HK-2 (cell line): Measurements from ENCODE around the gene COG5.
"Not testable (repeated sequence)": the region's sequence is repeated elsewhere in the genome, so short reads cannot be mapped to it uniquely, and the experiment has no call there.

Experiments
- DNase-seq: peaks from one replicate; pipeline ENCODE4 v3.0.0-alpha.2; 2018; ENCODE audit not compliant: unreplicated experiment

The COG5 gene

DNA sequence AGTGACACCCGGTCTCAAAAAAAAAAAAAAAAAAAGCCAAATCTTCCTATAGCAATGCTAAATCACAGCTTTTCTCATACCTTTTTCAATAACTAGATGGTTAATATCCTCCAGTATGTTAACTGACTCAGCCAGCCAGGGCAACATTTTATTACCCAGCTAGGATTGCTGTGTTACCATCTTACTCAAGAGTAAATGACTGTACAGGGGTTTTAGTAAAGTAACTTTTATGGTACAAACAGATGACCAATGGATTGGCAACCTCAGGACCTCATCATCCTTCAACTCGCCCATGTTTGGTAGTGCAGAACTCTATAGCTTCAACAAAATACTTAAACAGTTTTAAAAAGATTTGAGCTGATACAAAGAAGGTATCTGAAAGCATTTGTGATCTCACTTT, 335.4 kb downstream of the COG5 start:
- no peak for DNase-seq

DNA sequence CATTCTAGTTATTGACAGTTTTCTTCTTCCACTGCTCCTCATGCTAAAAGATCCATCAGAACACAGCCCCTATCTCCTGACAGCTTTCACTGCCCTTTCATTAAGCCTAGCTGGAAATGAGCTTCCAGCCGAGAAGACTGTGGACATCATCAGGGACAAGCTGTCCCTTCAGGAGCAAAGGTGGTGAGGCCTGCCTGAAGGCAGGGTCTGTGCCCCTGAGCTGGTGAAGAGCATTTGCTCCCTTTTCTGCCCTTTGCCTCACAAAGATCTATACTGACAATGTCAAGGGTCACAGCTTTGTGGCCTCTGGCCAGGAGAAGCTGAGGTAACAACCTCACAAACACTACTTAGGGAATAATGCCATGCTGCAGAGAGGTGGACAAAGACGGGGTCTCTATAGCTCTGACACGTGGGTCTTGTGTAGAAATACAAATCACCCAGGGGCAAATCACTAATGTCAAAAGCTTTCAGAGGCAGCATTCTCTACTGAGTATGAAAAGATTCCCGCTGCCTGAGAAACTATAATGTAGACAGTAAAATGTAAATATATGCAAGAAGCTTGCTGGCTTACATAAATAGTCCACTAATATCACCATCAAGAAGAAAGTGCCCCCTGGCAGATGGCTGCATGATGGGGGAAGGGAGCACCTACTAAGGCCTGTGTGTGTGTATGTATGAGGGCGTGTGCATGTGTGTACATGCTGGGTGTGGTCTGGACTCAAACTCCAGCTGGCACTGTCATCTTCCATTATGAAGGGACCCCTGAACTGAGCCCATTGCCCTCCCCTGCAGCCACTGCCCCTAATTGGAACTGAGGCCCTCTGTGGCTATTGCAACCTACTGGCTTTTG, 339.1 kb downstream of the COG5 start:
- no peak for DNase-seq

GRCh38 chr7:107220806-107221205, 342.9 kb downstream of the COG5 start:
- not testable (repeated sequence) for DNase-seq

DNA sequence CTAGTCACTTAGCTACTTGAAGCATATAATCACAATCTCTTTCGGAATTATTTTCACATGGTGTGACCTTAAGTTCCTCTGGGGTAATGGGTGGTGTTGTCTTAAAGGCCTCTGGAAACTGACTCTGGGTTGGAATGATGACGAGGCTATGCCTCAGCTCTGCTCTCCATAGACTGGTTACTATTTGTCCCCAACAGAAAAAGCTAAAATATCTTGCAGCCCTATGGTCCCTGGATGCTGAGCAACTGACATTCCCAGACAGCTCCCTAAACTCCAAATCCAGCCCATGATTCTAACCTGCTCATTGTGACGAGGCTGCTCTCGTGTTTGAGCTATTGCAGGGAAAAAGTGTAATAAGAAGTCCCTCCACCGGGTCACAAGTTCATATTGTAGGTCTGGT, 343.4 kb downstream of the COG5 start:
- DNase-seq, result no peak

DNA sequence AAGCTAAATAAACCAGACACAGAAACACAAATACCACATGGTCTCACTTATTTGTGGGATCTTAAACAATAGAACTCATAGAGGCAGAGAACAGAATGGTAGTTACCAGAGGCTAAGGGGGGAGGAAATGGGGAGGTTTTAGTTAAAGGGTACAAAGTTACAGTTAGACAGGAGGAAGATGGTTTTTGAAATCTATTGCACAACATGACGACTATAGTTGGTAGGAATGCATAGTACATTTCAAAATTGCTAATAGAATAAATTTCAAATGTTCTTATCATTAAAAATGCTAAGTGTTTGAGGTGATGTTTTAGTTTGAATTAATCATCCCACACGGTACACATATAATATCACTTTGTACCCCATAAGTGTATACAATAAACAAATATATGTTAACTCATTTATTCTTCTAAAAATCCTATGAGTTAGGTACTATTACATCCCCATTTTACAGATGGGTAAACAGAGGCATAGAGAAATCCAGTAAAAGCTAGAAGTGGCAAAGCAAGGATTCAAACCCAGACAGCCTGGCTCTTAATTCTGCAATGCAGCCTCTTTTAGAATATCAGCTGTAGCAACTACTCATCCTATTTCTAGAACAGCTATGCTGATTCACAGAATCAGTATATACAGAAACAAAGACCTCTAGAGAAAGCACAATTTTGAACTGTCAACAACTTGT, 344.0 kb downstream of the COG5 start:
- DNase-seq, result no peak

- no peak for DNase-seq
Measured at GRCh38 chr7:107213945-107214344, 349.8 kb downstream of the COG5 start.

GRCh38 chr7:107213193-107213788, 350.4 kb downstream of the COG5 start:
- no peak for DNase-seq

GRCh38 chr7:107212725-107213124, 351.0 kb downstream of the COG5 start:
- DNase-seq, result no peak

DNA sequence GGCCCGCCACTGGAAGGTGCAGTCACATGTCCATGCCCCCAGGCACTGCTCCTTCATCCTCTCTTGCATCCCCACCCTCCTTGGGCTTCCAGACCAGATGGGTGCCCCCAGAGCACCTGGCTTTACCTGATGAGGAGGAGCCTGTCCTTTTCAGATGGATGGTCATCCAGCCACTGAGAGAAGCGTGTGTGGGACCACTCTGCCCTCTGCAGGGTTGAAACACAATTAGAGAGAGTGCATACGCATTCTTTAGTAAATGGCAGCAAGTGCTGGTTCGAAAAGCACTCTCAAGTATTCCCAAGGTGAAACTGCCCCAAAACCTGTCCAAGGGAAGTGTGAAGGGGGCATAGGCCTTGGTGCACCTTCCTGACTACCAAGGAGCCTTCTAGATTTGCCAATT, 353.3 kb downstream of the COG5 start:
- DNase-seq, result no peak

DNA sequence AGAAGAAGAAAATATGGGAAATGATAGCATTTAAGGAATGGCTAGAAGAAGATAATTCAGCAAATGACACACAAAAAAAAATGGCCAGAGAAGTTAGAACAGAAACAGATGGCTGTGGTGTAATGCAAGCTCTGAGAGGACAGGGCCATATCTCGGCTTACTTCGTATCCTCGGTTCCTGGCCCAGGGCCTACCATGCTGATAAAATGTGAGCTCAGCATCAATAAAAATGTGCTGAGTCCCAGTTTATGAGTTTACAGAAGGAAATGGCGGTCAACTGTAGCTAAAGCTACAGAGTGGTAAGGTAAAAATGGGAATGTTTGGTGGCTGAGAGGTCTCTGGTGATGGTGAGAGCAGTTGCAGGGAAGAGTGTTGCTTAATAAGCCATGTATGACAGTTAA, 354.2 kb downstream of the COG5 start:
- no peak for DNase-seq

- DNase-seq, result no peak
Measured at GRCh38 chr7:107208563-107208962, 355.2 kb downstream of the COG5 start.

GRCh38 chr7:107208024-107208521, 355.6 kb downstream of the COG5 start:
- DNase-seq, result no peak

GRCh38 chr7:107207459-107207858, 356.3 kb downstream of the COG5 start:
- no peak for DNase-seq

DNA sequence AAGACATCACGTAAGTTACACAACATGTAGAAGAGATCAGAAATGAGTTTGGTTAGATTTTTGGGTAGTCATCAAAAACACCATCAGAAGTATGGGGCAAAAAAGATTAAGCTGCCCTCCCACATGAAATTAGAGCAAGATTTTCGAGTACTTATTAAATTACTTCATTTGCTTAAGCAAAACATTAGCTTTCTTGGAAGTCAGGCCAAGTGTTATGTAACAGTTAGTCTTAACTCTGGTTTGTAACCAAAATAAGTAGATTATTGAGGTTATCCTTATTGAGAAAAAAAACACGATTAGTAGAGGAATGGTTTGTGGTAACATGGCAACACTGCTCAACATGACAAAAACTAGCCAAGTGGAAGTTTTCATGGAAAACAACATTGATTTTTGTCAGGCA, 357.0 kb downstream of the COG5 start:
- no peak for DNase-seq

DNA sequence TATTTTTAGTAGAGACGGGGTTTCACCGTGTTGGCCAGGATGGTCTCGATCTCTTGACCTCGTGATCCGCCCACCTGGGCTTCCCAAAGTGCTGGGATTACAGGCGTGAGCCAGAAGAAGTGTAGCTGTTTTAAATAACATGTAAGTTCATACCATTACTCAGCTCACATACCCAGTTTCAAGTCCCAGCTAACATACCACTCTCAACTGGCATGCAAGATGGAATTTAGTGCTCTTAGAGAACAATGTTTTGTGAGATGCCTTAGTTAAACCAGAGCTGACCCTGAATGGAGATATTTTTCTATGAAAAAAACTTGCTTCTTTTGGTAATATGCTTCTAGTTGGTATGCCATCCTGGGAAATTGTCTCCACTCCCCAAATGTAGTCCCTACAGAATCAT, 357.6 kb downstream of the COG5 start:
- no peak for DNase-seq

DNA sequence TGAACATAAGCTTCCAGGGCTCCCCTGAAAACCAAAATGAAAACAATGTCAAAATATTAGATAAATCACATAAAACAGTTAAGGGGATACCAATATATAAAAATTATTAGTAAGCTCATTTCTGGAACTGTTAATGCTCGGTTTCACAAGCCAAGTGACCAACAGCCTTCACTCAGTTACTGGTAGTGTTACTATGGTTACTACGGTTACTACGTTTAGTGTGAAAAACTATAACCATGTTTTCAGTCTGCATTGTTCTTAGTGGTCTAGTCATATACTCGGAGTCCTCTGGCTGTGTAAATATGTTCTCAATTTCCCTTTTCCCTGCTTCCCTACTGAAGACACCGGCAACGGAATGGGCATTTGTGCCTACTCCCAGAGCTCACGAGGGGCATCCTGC, 360.1 kb downstream of the COG5 start:
- no peak for DNase-seq

DNA sequence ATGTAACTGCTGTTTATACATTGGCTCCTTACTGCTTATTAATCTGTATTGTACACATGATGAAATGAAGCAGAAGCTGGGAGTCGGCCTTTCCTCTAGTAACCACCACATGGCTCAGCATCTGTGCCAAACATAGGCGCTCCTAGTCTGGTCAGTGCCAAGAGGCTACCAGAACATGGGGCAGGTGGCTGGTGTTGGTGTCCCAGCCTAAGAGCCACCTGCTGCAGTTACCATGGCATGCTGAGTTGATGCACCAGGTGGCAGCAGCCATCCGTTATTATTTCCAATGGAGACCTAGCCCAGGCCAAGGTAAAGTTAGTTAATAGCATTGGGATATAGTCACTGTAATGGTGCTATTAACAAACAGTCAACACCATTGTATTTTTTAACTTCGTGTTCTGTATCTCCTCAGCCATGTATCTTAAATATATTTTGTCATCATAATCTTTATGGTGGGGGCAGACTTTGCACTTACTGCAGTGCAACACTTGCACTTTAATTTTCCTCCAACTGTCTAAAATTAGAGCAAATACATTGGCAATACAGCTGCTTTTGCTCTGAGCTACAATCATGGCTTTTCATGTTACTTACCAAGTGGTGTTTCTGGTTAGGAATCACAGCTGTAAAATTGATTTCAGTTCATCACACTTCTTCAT, 361.8 kb downstream of the COG5 start:
- DNase-seq, result peak; percentile 34

- no peak for DNase-seq
Measured at GRCh38 chr7:107196834-107197610, 366.7 kb downstream of the COG5 start.

GRCh38 chr7:107194052-107194451, 369.7 kb downstream of the COG5 start:
- no peak for DNase-seq

GRCh38 chr7:107190090-107190489, 373.6 kb downstream of the COG5 start:
- DNase-seq, result no peak

- no peak for DNase-seq
Measured at GRCh38 chr7:107187774-107188173, 375.9 kb downstream of the COG5 start.
